H1 (cell line): ENCODE data around the gene MICU1.

ENCODE experiments used
- YY1 ChIP-seq: IDR thresholded peaks from 2 replicates; pipeline ENCODE4 v1.6.1; 2011; ENCODE audit warnings: low read depth, mild to moderate bottlenecking, low read length
- TF ChIP-seq, protein P1 (sequence below), 3 experiments: IDR thresholded peaks; 1 replicate in 2 of 3; 2 replicates in 1 of 3; pipeline versions ENCODE4 v1.5.1 to v1.6.1; 2011; ENCODE audit warnings: low read length in 3 of 3, mild to moderate bottlenecking in 3 of 3, inconsistent platforms in 2 of 3, low read depth in 1 of 3, moderate library complexity in 1 of 3; ENCODE audit not compliant: insufficient read depth in 1 of 3; ENCODE audit errors: control extremely low read depth in 1 of 3

DNA sequence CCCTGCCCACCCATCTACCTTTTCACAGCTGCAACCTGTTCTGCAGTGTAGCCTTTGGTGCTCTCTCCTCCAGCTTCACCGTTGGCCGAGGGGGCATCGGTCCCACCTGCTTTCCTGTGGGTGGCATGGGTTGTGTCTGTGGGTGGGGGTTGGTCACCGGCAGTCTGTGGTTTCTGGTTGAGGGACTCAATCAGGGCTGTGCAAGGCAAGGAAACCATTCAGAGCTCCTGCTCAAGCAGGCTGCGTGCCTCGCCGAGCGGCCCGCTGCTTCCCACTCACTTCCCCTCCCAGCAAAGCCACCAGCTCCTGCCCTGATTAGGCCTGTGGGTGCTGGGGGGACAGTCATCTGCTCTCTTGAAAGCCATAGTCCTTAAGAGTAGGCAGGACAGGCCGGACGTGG, 280.9 kb downstream of the MICU1 start:
- TF ChIP-seq, protein P1, sequence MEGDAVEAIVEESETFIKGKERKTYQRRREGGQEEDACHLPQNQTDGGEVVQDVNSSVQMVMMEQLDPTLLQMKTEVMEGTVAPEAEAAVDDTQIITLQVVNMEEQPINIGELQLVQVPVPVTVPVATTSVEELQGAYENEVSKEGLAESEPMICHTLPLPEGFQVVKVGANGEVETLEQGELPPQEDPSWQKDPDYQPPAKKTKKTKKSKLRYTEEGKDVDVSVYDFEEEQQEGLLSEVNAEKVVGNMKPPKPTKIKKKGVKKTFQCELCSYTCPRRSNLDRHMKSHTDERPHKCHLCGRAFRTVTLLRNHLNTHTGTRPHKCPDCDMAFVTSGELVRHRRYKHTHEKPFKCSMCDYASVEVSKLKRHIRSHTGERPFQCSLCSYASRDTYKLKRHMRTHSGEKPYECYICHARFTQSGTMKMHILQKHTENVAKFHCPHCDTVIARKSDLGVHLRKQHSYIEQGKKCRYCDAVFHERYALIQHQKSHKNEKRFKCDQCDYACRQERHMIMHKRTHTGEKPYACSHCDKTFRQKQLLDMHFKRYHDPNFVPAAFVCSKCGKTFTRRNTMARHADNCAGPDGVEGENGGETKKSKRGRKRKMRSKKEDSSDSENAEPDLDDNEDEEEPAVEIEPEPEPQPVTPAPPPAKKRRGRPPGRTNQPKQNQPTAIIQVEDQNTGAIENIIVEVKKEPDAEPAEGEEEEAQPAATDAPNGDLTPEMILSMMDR (IDR thresholded peaks at IDR 0.05; ENCODE audit: control extremely low read depth in 1 of 3, insufficient read depth in 1 of 3, low read depth in 1 of 3, low read length in 3 of 3): no peak
- no peak for TF ChIP-seq YY1
